Cerebellar cortex (tissue), 1 donor: Measurements from ENCODE around the gene C14orf132.
A peak's percentile ranks its signal among the peaks of the same experiment; 100 is the strongest.

Source experiments
- DNase-seq: peaks from one replicate; pipeline ENCODE4 v3.0.0-alpha.2; 2015; ENCODE audit warnings: low spot score

C14orf132 gene

GRCh38 chr14:96083667-96084320, 44.6 kb downstream of the C14orf132 start:
- DNase-seq = peak; percentile 96

DNA sequence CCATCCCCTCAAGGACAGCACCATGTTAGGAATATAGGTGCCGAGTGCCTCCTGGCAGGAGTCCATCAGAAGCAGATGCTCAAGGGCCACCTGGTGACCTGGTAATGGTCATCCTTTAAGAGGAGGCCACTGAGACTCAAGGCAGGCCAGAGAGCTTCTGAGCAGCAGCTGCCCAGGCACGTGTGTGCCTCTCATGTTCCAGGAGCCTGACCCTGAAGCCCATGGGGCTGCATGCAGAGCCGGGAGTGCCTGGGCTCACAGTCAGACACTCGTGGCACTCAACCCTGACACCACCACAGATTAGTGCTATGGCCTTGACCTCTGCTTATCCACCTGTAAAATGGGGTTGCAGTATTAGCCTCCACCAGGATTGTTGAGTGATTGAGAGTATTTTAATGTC, 45.6 kb downstream of the C14orf132 start:
- no peak for DNase-seq

GRCh38 chr14:96085369-96085768, 46.2 kb downstream of the C14orf132 start:
- no peak for DNase-seq

GRCh38 chr14:96086032-96086431, 46.9 kb downstream of the C14orf132 start:
- no peak for DNase-seq

DNA sequence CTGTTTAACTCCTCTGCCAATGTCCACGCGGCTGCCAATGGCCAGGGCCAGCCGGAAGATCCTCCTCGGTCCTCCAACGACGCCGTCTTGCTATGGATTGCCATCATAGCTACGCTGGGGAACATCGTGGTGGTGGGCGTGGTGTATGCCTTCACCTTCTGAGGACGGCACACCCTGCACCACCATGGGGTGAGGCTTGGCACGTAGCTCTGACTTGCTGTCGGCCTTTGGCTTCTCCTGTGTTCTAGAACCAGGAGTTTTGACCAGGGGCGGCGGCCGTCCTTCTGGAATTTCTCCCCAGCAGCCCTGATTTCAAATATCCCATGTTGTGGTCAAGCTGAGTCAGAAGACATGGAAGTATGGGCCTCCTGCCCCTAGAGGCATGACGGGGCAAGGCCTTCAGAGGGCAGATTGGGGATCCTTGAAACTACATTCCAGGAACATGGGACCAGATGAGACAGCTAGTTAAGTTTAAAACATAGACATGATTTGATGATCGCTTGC, 47.5 kb downstream of the C14orf132 start:
- DNase-seq = no peak

GRCh38 chr14:96088074-96088473, 48.9 kb downstream of the C14orf132 start:
- DNase-seq = no peak

- no peak for DNase-seq
Observed at GRCh38 chr14:96088481-96088880, 49.3 kb downstream of the C14orf132 start.

- no peak for DNase-seq
Observed at GRCh38 chr14:96088911-96089310, 49.7 kb downstream of the C14orf132 start.

DNA sequence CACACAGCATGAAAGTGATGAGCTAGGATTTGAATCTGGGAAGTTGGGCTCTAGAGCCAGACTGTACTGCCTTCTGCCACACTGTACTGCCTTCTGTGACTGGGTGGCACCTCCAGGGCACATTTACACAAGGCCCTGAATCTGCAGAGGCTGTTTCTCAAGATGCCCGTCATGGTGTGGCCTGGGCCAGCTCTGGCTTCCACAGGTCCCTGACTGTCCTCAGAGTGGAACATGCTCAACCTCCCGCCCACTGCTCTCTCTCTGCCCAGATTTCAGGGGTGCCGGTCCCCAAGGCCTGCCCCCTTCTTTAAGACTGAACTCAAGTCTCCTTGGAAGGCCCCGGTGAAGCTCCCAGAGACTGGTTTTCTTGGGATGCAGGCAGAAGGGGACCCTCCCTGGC, 50.2 kb downstream of the C14orf132 start:
- DNase-seq = no peak

- no peak for DNase-seq
Observed at GRCh38 chr14:96090441-96091148, 51.4 kb downstream of the C14orf132 start.

DNA sequence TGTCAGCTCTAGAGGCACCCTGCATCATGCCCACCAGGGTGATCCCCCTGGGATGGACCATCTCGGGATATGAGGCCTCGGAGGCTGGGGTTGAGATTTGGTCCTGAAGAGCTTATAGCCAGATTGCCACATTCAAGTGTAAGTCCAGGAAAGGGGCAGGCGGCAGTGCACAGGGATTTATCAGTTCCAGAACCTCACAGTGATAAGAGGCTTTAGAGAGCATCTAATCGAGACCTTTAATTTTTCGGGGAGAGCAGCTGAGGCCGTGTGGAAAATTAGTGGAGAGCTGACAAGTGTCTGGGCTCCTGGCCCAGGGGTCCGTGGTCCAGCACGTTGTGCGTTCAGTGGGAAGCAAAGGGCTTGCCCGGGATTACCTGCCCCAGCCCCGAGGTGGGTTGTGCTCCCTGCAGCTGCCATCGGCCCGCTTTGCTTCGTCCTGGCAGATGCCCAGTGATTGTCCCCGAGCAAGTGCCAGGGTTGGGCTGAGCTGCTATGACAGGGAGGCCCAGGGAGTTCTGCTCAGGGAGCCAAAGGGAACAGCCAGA, 52.1 kb downstream of the C14orf132 start:
- peak; percentile 74 for DNase-seq

DNA sequence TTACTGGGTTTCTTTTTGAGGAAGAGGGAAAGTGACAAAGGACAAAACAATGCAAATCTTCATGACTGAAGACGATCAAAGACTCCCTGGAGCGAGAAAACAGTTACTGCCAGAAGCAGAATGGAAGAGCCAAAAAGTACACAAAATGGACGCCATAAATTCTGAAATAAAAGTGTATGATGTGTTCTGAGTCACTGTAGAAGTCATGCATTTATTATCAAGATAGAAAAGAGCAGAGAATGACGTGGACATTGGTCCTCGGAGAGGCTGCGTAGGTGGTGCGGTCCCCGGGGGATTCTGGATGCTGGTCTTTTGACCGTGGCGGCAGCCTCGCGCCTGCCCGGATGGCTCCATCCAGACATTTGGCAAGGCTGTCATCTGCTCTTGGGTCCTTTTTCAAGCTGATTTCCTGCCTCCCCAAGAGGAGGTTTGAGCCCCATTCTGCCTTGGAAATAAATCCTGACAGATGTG, 52.8 kb downstream of the C14orf132 start:
- no peak for DNase-seq

- DNase-seq = no peak
Observed at GRCh38 chr14:96092936-96093335, 53.8 kb downstream of the C14orf132 start.

- no peak for DNase-seq
Observed at GRCh38 chr14:96094211-96094610, 55.0 kb downstream of the C14orf132 start.

DNA sequence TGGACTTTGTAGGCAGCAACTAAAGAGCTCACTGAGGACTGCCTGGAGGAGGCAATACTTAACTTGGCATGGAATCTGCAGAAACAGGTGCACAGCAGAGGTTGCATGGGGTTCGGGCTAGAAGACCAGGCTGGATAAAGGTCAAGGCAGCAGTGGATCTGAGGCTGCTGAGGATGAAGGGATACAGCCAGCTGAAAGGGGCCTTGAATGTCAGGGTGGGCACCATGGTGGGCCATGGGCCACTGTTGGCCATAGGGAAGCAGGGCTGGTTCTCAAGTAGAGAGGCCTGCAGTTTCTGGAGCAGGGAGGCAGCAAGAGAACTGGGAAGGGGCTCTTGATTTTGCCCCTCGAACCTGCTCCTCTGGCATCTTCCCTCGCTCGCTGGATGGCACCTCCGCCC, 55.5 kb downstream of the C14orf132 start:
- DNase-seq = no peak

- DNase-seq = no peak
Observed at GRCh38 chr14:96095058-96095457, 55.9 kb downstream of the C14orf132 start.

DNA sequence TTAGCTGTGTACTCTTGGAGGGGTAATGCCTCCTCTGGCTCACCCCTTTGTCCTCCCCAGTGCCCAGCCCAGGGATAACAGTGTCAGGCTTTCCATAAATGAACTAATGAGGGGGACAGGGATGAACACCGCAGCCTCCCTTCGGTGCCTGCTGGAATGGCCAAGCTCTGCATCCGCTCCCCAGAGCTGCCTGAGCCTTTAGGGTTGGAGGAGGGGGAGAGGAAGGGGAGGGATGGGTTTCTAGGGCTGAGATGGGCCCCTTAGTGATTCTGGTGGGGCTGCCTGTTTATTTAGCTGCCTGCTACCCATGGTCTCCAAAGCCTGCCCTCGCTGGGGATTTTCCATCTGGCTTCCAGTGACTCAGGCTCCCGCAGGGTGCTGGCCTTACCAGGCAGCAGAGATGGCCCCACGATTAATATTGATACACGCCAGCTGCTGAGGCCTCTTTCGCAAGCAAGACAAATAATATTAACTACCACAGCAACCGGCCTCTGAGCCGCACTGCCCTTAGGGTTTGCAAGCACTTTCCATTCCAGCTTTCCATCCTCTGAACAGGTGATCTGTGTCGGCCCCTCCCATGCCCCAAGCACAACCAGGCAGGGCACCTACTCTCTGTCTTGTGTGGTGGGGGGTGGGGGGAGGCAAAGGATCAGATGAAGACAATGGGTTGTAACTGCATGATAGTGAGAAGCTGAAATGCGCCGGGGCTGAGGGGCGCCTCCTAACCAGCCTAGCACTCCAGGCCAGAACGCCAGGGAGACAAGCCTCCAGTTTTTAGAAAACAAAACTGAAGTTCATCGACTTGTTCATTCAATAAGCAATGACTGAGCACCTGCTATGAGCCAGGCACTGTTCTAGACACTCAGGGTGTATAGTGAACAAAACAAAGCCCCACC, 56.7 kb downstream of the C14orf132 start:
- no peak for DNase-seq

GRCh38 chr14:96096639-96097610, 57.8 kb downstream of the C14orf132 start:
- no peak for DNase-seq

DNA sequence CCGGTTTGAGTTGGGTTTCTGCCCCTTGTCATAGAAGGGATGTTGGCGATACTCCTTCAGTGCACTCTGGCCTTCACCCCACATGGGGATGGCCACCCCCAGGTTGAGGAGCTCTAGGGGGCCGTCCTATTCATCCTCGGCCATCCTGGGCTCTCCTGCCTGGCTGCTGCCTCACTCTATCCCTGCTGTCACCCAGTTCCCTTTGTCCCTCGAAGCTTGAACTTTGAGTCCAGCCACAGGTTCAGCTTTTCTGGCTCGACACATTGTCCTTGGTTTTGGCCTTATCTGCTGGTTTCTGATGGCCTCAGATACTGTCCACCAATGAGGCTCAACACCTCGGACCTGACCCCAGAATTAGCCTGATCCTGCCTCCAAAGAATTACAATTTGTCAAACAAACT, 58.6 kb downstream of the C14orf132 start:
- DNase-seq = no peak

- peak; percentile 93 for DNase-seq
Observed at GRCh38 chr14:96098309-96098998, 59.3 kb downstream of the C14orf132 start.
